Loucy (cell line): ENCODE results near the gene MOSMO.
A peak's percentile ranks its signal among the peaks of the same experiment; 100 is the strongest.

Experiments
- H2AFZ ChIP-seq: fragments of 200-600 bp; sonication (generic); 2 replicates; pipeline ENCODE4 v1.6.0; 2016; ENCODE audit warnings: antibody characterized with exemption, mild to moderate bottlenecking, low read length, moderate library complexity
- H3F3A ChIP-seq: fragments of 200-600 bp; 2 replicates; pipeline ENCODE4 v1.6.0; 2016; ENCODE audit warnings: antibody characterized with exemption, low read depth, mild to moderate bottlenecking
- H3K27me3 ChIP-seq: fragments of 200-600 bp; sonication (generic); 2 replicates; pipeline ENCODE4 v1.6.1; 2014; ENCODE audit warnings: low read length, mild to moderate bottlenecking; ENCODE audit not compliant: insufficient read depth, poor library complexity, severe bottlenecking
- H3K36me3 ChIP-seq: fragments of 200-600 bp; sonication (generic); 2 replicates; pipeline ENCODE4 v1.6.1; 2016; ENCODE audit warnings: low read length; ENCODE audit not compliant: insufficient read depth
- H3K4me1 ChIP-seq: fragments of 200-600 bp; sonication (generic); 2 replicates; pipeline ENCODE4 v1.5.1; 2014; ENCODE audit warnings: low read length, mild to moderate bottlenecking; ENCODE audit not compliant: insufficient read depth, poor library complexity, severe bottlenecking
- H3K4me2 ChIP-seq: fragments of 200-600 bp; sonication (generic); 2 replicates; pipeline ENCODE4 v1.6.0; 2014; ENCODE audit warnings: antibody characterized with exemption, low read length, low read depth, mild to moderate bottlenecking; ENCODE audit not compliant: poor library complexity, severe bottlenecking
- H3K4me3 ChIP-seq: fragments of 200-600 bp; sonication (generic); 2 replicates; pipeline ENCODE4 v1.5.1; 2014; ENCODE audit warnings: low read length, mild to moderate bottlenecking, mixed read lengths; ENCODE audit not compliant: poor library complexity, severe bottlenecking
- H3K79me2 ChIP-seq: fragments of 200-600 bp; sonication (generic); 2 replicates; pipeline ENCODE4 v1.6.1; 2014; ENCODE audit warnings: low read length; ENCODE audit not compliant: insufficient read depth
- H3K9ac ChIP-seq: fragments of 200-600 bp; sonication (generic); 2 replicates; pipeline ENCODE4 v1.6.0; 2014; ENCODE audit warnings: mild to moderate bottlenecking, low read depth, low read length, moderate library complexity; ENCODE audit not compliant: poor library complexity, severe bottlenecking
- H3K9me2 ChIP-seq: fragments of 200-600 bp; sonication (generic); replicated peaks from 2 replicates; pipeline ENCODE4 v1.6.1; 2016; ENCODE audit warnings: low read depth, low read length, mixed read lengths
- H3K9me3 ChIP-seq: fragments of 200-600 bp; sonication (generic); 2 replicates; pipeline ENCODE4 v1.6.1; 2014; ENCODE audit warnings: mild to moderate bottlenecking, antibody characterized with exemption, low read length, low read depth; ENCODE audit not compliant: insufficient read depth
- H4K20me1 ChIP-seq: fragments of 200-600 bp; sonication (generic); 2 replicates; pipeline ENCODE4 v1.6.0; 2014; ENCODE audit warnings: antibody characterized with exemption, low read length, mild to moderate bottlenecking; ENCODE audit not compliant: insufficient read depth, poor library complexity, severe bottlenecking
- EZH2phosphoT487 ChIP-seq: fragments of 200-600 bp; IDR thresholded peaks from 2 replicates; pipeline ENCODE4 v1.6.1; 2018; ENCODE audit warnings: antibody characterized with exemption, mild to moderate bottlenecking, moderate library complexity, borderline replicate concordance
- TF ChIP-seq, protein P1 (sequence below): fragments of 200-600 bp; sonication (generic); conservative IDR thresholded peaks from 2 replicates; pipeline ENCODE4 v1.5.1; 2014; ENCODE audit warnings: mild to moderate bottlenecking, antibody characterized with exemption, low read length

MOSMO gene

DNA sequence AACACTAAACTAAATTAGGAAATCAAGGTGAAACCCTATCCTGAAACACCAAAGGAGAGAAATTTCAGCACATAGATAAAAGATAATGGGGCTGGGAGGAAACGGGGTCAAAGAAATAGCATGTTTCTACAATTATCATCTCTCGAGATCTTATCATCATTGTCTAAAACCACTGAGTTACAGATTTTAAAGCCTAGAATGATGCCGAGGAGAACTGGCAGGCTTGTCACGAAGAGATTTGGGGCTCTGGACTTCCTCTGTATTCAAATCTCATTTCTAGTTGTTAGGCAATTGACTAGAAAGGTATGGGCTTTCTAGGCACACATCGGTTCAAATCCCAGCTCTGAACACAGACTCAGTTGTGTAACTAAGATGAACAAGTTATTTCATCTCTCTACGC is 16.3 kb upstream of the MOSMO start:
- Histone ChIP-seq H3K79me2 (no peaks in the 10 kb centered on the region), H3K4me1 (no peaks in the 10 kb centered on the region), H3K9me2 (no peaks in the 10 kb centered on the region), H3K4me3 (no peak overlapping the region), H3K4me2 (no peak overlapping the region), H3K27me3 (no peaks in the 10 kb centered on the region), H3K9ac (no peak overlapping the region), H2AFZ (no peak overlapping the region), H3K36me3 (no peaks in the 10 kb centered on the region), H4K20me1 (no peaks in the 10 kb centered on the region), H3F3A (no peaks in the 10 kb centered on the region), H3K9me3 (no peaks in the 10 kb centered on the region)
- TF ChIP-seq, protein P1, sequence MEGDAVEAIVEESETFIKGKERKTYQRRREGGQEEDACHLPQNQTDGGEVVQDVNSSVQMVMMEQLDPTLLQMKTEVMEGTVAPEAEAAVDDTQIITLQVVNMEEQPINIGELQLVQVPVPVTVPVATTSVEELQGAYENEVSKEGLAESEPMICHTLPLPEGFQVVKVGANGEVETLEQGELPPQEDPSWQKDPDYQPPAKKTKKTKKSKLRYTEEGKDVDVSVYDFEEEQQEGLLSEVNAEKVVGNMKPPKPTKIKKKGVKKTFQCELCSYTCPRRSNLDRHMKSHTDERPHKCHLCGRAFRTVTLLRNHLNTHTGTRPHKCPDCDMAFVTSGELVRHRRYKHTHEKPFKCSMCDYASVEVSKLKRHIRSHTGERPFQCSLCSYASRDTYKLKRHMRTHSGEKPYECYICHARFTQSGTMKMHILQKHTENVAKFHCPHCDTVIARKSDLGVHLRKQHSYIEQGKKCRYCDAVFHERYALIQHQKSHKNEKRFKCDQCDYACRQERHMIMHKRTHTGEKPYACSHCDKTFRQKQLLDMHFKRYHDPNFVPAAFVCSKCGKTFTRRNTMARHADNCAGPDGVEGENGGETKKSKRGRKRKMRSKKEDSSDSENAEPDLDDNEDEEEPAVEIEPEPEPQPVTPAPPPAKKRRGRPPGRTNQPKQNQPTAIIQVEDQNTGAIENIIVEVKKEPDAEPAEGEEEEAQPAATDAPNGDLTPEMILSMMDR: no peak
- no peak for TF ChIP-seq EZH2phosphoT487

DNA sequence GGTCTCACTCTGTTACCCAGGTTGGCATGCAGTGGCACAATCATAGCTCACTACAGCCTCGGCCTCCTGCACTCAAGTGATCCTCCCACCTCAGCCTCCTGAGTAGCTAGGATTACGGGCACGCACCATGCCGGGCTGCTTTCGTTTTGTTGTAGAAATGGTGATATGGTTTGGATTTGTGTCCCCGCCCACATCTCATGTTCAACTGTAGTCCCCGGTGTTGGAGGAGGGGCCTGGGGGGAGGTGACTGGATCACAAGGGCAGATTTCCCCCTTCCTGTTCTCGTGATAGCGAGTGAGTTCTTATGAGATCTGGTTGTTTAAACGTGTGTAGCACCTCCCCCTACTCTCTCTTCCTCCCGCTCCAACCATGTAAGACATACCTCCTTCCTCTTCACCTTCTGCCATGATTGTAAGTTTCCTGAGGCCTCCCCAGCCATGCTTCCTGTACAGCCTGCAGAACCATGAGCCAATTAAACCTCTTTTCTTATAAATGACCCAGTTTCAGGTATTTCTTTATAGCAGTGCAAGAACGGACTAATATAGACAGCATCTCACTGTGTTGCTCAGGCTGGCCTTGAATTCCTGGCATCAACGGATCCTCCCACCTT is 12.9 kb upstream of the MOSMO start:
- H3K36me3 ChIP-seq: no peaks in the 10 kb centered on the region
- no peaks in the 10 kb centered on the region for H3K4me1 ChIP-seq
- H3K9me2 ChIP-seq: no peaks in the 10 kb centered on the region
- no peaks in the 10 kb centered on the region for H3K79me2 ChIP-seq
- no peaks in the 10 kb centered on the region for H3K9me3 ChIP-seq
- no peak overlapping the region for H3K9ac ChIP-seq
- no peaks in the 10 kb centered on the region for H3F3A ChIP-seq
- no peak overlapping the region for H3K4me3 ChIP-seq
- 0 out of 2 replicates have a peak overlapping the region, but pooled peaks have one; percentile 41 for H2AFZ ChIP-seq
- TF ChIP-seq, protein P1: no peak
- no peak for TF ChIP-seq EZH2phosphoT487
- no peaks in the 10 kb centered on the region for H3K27me3 ChIP-seq
- no peak overlapping the region for H3K4me2 ChIP-seq
- H4K20me1 ChIP-seq: no peaks in the 10 kb centered on the region

DNA sequence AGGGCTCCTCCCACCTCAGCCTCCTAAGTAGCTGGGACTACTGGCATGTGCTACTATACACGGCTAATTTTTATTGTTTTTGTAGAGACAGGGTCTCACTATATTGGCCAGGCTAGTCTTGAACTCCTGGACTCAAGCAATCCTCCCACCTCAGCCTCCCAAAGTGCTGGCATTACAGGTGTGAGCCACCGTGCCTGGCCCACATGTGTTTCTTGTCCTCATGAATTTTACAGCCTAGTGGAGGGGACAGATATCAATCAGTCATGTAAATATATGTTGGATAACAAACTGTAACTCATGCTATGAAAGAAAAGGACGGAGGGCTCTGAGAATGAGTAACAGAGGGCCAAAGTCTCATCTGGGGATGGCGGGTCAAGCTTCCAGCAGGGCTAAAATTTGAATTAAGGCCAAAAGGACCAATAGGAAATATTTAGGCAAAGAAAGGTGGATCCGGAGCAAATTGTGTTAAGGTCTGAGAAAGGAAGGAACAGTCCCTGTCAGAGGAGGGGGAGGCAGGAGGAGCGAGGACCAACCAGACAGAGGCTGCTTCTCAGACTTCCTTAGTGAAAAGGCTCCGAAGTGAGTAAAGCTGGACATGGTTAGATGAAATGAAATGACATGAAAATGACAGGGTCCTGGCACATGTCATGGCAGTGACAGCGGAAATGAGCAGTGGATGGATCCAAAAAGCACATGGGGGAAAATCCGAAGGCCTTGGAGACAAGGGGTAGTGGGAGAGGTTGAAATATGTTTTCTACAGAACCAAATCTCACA is 10.8 kb upstream of the MOSMO start:
- no peaks in the 10 kb centered on the region for H3K79me2 ChIP-seq

More for the DNA sequence above, 10.8 kb upstream of the MOSMO start:
- no peaks in the 10 kb centered on the region for H3K9me2 ChIP-seq
- peaks cover 2% of the 10 kb centered on the region for H3K4me1 ChIP-seq
- no peak overlapping the region for H3K9ac ChIP-seq
- no peaks in the 10 kb centered on the region for H3F3A ChIP-seq
- no peaks in the 10 kb centered on the region for H3K27me3 ChIP-seq
- no peak for TF ChIP-seq EZH2phosphoT487
- TF ChIP-seq, protein P1: no peak
- no peaks in the 10 kb centered on the region for H3K9me3 ChIP-seq
- H3K4me3 ChIP-seq: no peak overlapping the region
- no peaks in the 10 kb centered on the region for H4K20me1 ChIP-seq
- H3K36me3 ChIP-seq: no peaks in the 10 kb centered on the region
- no peak overlapping the region for H2AFZ ChIP-seq
- H3K4me2 ChIP-seq: no peak overlapping the region
